B cell (primary cell): ENCODE data around the gene PPP2CA. TPM values are rescaled to one million over a fixed set of nuclear protein-coding genes. Genes with fewer than 3 reads are reported as not detected.

Experiments
- ATAC-seq: fragments of 200-7000 bp; cut with Tn5 transposase; one replicate; pipeline ENCODE4 v1.10.0; 2021; ENCODE audit warnings: low read depth, mild to moderate bottlenecking, moderate number of reproducible peaks, moderate library complexity
- CTCF ChIA-PET: fragments of 350-600 bp; sonication (Branson Sonifier 250); formaldehyde crosslinking; loops from one replicate; lab custom pipeline; 2021; ENCODE audit warnings: antibody characterized with exemption, inconsistent platforms; lab: Charles Lee
- POLR2A ChIA-PET: fragments of 350-600 bp; sonication (Branson Sonifier 250); formaldehyde crosslinking; loops from one replicate; lab custom pipeline; 2021; ENCODE audit warnings: antibody characterized with exemption; lab: Charles Lee
- DNase-seq: peaks from one replicate; pipeline ENCODE4 v3.0.0; 2013
- H2AFZ ChIP-seq: 2 replicates; pipeline ENCODE4 v1.6.1; 2012; ENCODE audit warnings: mild to moderate bottlenecking, low read depth, low read length; ENCODE audit not compliant: insufficient read depth, poor library complexity, severe bottlenecking
- H3K27ac ChIP-seq, 2 donors: 1 replicate in 1 of 2; 2 replicates in 1 of 2; pipeline ENCODE4 v1.5.1; 2012 to 2013; ENCODE audit warnings: low read length in 2 of 2, mild to moderate bottlenecking in 2 of 2, moderate library complexity in 1 of 2
- H3K27me3 ChIP-seq, 4 experiments: fragments of 200-600 bp in 1 of 4; sonication (generic) in 1 of 4; replicated peaks in 1 of 4; 1 replicate in 2 of 4; 2 replicates in 2 of 4; pipeline versions ENCODE4 v1.6.1 to v1.7.0; 2013 to 2016; ENCODE audit warnings: low read length in 3 of 4, mild to moderate bottlenecking in 2 of 4, mixed read lengths in 1 of 4, moderate library complexity in 1 of 4; ENCODE audit not compliant: insufficient read depth in 4 of 4, control insufficient read depth in 3 of 4; ENCODE audit errors: control extremely low read depth in 1 of 4
- H3K36me3 ChIP-seq, 2 experiments: replicated peaks in 1 of 2; 1 replicate in 1 of 2; 2 replicates in 1 of 2; pipeline versions ENCODE4 v1.6.1 to v1.7.1; 2013; ENCODE audit warnings: low read length in 1 of 2; ENCODE audit not compliant: insufficient read depth in 2 of 2, control insufficient read depth in 1 of 2; ENCODE audit errors: control extremely low read depth in 1 of 2, extremely low read depth in 1 of 2
- H3K4me1 ChIP-seq, 2 donors: fragments of 200-600 bp in 1 of 2; sonication (generic) in 1 of 2; 1 replicate in 1 of 2; 2 replicates in 1 of 2; pipeline versions ENCODE4 v1.5.1 to v1.6.1; 2013 to 2017; ENCODE audit warnings: low read length in 2 of 2; ENCODE audit not compliant: control insufficient read depth in 2 of 2, insufficient read depth in 2 of 2
- H3K4me2 ChIP-seq: replicated peaks from 2 replicates; pipeline ENCODE3; 2012; ENCODE audit warnings: mild to moderate bottlenecking, low read depth, low read length; ENCODE audit not compliant: poor library complexity, severe bottlenecking
- H3K4me3 ChIP-seq, 5 experiments: fragments of 200-600 bp in 1 of 5; sonication (generic) in 1 of 5; 1 replicate in 3 of 5; 2 replicates in 2 of 5; pipeline versions ENCODE4 v1.5.1 to v1.7.0; 2011 to 2016; ENCODE audit warnings: low read length in 4 of 5, mild to moderate bottlenecking in 4 of 5, low read depth in 2 of 5, control low read depth in 1 of 5, moderate library complexity in 1 of 5; ENCODE audit not compliant: insufficient read depth in 1 of 5; ENCODE audit errors: control extremely low read depth in 1 of 5, extremely low read depth in 1 of 5
- H3K79me2 ChIP-seq: fragments of 200-600 bp; sonication (generic); one replicate; pipeline ENCODE4 v1.6.0; 2016; ENCODE audit warnings: low read length; ENCODE audit not compliant: control insufficient read depth, insufficient read depth
- H3K9ac ChIP-seq: fragments of 200-600 bp; sonication (generic); 2 replicates; pipeline ENCODE4 v1.6.1; 2017; ENCODE audit warnings: mild to moderate bottlenecking, low read length, moderate library complexity
- H3K9me3 ChIP-seq, 3 donors: one replicate each; pipeline versions ENCODE4 v1.6.1 to v1.7.1; 2013; ENCODE audit warnings: low read length in 2 of 3; ENCODE audit not compliant: control insufficient read depth in 2 of 3, insufficient read depth in 1 of 3; ENCODE audit errors: control extremely low read depth in 1 of 3
- H4K20me1 ChIP-seq: 2 replicates; pipeline ENCODE4 v1.6.0; 2012; ENCODE audit warnings: mild to moderate bottlenecking, low read length; ENCODE audit not compliant: insufficient read depth, control insufficient read depth, poor library complexity, severe bottlenecking
- H3K27ac Mint-ChIP-seq: one replicate; pipeline ENCODE4 v1.8.0; 2021; ENCODE audit warnings: mixed read lengths
- H3K27me3 Mint-ChIP-seq: one replicate; pipeline ENCODE4 v1.8.0; 2021; ENCODE audit warnings: mixed read lengths
- H3K4me1 Mint-ChIP-seq: one replicate; pipeline ENCODE4 v1.8.0; 2021; ENCODE audit warnings: mixed read lengths
- H3K4me3 Mint-ChIP-seq: one replicate; pipeline ENCODE4 v1.8.0; 2021; ENCODE audit warnings: mixed read lengths
- H3K9me3 Mint-ChIP-seq: one replicate; pipeline ENCODE4 v1.8.0; 2022; ENCODE audit warnings: mixed read lengths; ENCODE audit not compliant: insufficient read depth
- EZH2 ChIP-seq: IDR thresholded peaks from 2 replicates; pipeline ENCODE4 v1.6.1; 2012; ENCODE audit warnings: borderline replicate concordance, low read depth, mild to moderate bottlenecking, moderate library complexity, low read length; ENCODE audit not compliant: insufficient read depth, poor library complexity, severe bottlenecking
- WGBS: methylation state at CpG from one replicate; pipeline ENCODE4 v1.1.5; 2013; ENCODE audit warnings: missing lambda C conversion rate; ENCODE audit not compliant: insufficient coverage; 5-methylcytosine and 5-hydroxymethylcytosine counted together
- intact Hi-C: fragments of 100-400 bp; cut with micrococcal nuclease; formaldehyde crosslinking; loops from one replicate; pipeline ENCODE4 v1.10.0; 2022
- polyA plus RNA-seq: library from polyadenylated mRNA; depleted of rRNA; stranded (reverse); fragments of >200 nt; gene quantifications from 2 replicates; pipeline ENCODE4 v1.2.3, GENCODE V29; 2012
- total RNA-seq, 2 donors: library from RNA; stranded (reverse); fragments of 120-200 nt in 1 of 2; gene quantifications; 1 replicate in 1 of 2; 2 replicates in 1 of 2; pipeline versions ENCODE4 v1.2.3 to v1.2.4, GENCODE V29; 2013 to 2022
- TF ChIP-seq, protein P1 (sequence below): fragments of 200-600 bp; IDR thresholded peaks from one replicate; pipeline ENCODE4 v1.8.0; 2022; ENCODE audit warnings: antibody characterized with exemption, mild to moderate bottlenecking

The PPP2CA gene
- total and polyA plus RNA-seq, 2 donors (not counting 1 experiment from before 2014, with no cell fraction given) = 82.3 to 86.2 TPM

DNA sequence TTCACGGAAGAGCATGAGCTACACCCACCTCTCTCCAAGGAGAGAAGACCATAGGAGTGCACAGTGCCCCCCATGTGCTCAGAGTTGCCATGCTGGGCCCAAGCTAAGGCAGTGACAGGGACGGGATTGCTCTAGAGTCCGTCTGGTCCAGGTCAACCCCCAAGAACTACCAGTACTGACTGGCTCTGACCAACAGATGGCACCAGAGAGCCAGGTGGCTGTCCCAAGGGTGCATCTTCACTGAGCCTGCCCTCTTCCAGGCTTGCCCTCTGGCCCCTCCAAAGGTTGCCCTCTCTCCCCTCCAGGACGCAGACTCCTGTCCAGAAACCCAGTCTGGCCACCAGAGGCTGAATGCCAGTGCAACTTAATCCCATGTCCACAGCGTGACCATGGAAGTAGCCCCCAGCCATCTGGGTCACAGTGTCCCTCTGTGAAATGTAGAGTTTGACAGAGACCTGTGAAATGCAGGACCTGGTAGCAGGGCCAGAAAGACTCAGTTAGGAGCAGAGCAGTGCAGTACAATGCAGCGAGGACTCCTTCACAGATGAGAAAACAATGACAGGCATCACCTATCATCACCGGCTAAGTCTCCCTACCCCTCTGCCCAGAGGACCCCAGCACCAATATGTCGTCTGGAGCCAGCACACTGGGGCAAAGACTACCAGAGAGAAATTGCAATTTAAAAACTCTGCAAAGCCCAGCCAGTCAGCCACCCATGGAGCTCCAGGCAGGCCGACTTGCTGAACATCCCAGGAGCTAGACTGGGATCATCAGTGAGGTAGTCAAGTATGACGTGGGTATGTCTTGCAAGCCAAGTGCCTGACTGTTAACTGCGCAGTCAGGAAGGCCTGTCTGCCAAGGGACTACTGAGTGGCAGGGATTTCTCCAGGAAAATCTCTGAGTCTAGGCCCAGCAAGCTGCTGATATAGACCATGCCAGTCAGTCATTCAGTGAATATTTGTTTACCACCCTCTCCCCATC is 41.4 kb downstream of the PPP2CA start:
- Mint-ChIP-seq H3K27me3 (no peaks in the 10 kb centered on the region), H3K4me1 (peaks cover 5% of the 10 kb centered on the region), H3K27ac (no peak overlapping the region), H3K9me3 (no peaks in the 10 kb centered on the region), H3K4me3 (no peak overlapping the region)
- WGBS = 72% methylated on average over 10 of the region's 11 CpGs
- peaks cover 0 to 6% of the 10 kb centered on the region in 2 donors for H3K4me1 ChIP-seq
- no peak overlapping the region for H3K9ac ChIP-seq
- H3K27ac ChIP-seq = no peak overlapping the region
- H4K20me1 ChIP-seq = no peaks in the 10 kb centered on the region
- H3K4me2 ChIP-seq = no peak overlapping the region
- ChIA-PET CTCF (interaction anchor here (0.6 to 8.4 kb wide), 31 partner anchors 9 to 721 kb away, joined by 3 to 120 read pairs (median 4); partner anchors contain the start of genes CAMLG, PCBD2 and PPP2CA), POLR2A (interaction anchor here (1.2 kb wide), 1 partner anchor 42 kb away, joined by 3 read pairs; the partner anchor contains the start of gene PPP2CA)
- no peaks in the 10 kb centered on the region for H3K79me2 ChIP-seq
- no peaks in the 10 kb centered on the region for H3K9me3 ChIP-seq
- ATAC-seq (peak; percentile 99), DNase-seq (peak; percentile 83)
- TF ChIP-seq EZH2 = no peak
- TF ChIP-seq, protein P1, sequence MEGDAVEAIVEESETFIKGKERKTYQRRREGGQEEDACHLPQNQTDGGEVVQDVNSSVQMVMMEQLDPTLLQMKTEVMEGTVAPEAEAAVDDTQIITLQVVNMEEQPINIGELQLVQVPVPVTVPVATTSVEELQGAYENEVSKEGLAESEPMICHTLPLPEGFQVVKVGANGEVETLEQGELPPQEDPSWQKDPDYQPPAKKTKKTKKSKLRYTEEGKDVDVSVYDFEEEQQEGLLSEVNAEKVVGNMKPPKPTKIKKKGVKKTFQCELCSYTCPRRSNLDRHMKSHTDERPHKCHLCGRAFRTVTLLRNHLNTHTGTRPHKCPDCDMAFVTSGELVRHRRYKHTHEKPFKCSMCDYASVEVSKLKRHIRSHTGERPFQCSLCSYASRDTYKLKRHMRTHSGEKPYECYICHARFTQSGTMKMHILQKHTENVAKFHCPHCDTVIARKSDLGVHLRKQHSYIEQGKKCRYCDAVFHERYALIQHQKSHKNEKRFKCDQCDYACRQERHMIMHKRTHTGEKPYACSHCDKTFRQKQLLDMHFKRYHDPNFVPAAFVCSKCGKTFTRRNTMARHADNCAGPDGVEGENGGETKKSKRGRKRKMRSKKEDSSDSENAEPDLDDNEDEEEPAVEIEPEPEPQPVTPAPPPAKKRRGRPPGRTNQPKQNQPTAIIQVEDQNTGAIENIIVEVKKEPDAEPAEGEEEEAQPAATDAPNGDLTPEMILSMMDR = peak; percentile 96
- H3K36me3 ChIP-seq = no peaks in the 10 kb centered on the region
- H2AFZ ChIP-seq = no peak overlapping the region
- H3K4me3 ChIP-seq = no peak overlapping the region
- no peaks in the 10 kb centered on the region for H3K27me3 ChIP-seq
- intact Hi-C loops = loop anchor here (1.0 kb wide), 2 partner anchors 105 to 402 kb away; no protein-coding TSS in a partner anchor

DNA sequence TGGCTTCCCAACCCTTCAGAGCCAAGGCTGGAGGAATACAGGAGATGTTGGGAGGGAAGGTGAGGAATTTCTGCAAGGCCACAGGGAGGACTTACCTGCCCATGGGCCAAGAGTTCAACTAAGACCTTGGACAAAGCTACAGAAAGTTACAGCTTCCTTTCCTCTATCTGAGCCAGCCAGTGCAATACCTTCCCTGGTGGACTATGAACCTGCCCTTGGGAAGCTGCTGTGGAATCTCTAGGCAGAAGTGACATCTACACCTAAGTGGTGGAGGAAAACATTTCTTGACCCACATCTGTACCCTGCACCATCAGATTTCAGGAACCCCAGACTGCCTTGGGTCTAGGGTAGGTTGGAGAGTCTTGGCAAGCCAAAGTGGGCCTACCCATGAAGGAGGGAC is 42.4 kb downstream of the PPP2CA start:
- no peak overlapping the region for H3K4me2 ChIP-seq
- no peak for DNase-seq
- H3K9ac ChIP-seq = no peak overlapping the region
- intact Hi-C loops = no loop called here
- H3K4me1 ChIP-seq = peaks cover 0 to 6% of the 10 kb centered on the region in 2 donors
- no peaks in the 10 kb centered on the region for H3K79me2 ChIP-seq
- Mint-ChIP-seq H3K27me3 (no peaks in the 10 kb centered on the region), H3K9me3 (no peaks in the 10 kb centered on the region), H3K27ac (no peak overlapping the region), H3K4me3 (no peak overlapping the region), H3K4me1 (peaks cover 5% of the 10 kb centered on the region)
- no peaks in the 10 kb centered on the region for H3K36me3 ChIP-seq
- POLR2A ChIA-PET = interaction anchor here (1.2 kb wide), 1 partner anchor 43 kb away, joined by 3 read pairs; the partner anchor contains the start of gene PPP2CA
- CTCF ChIA-PET = interaction anchor here (0.6 to 8.4 kb wide), 23 partner anchors 10 to 701 kb away, joined by 3 to 120 read pairs (median 6); partner anchors contain the start of gene PPP2CA
- no peak for ATAC-seq
- H3K9me3 ChIP-seq = no peaks in the 10 kb centered on the region
- no peak overlapping the region for H3K27ac ChIP-seq
- TF ChIP-seq EZH2 = no peak
- TF ChIP-seq, protein P1 = no peak
- H3K27me3 ChIP-seq = no peaks in the 10 kb centered on the region
- no peak overlapping the region for H2AFZ ChIP-seq
- H4K20me1 ChIP-seq = no peaks in the 10 kb centered on the region
- H3K4me3 ChIP-seq = no peak overlapping the region
